ENCODE measurements around the gene EIF2AK3. TPM values are rescaled to one million over a fixed set of nuclear protein-coding genes. Genes with fewer than 3 reads are reported as not detected.

Gene EIF2AK3
- total RNA-seq, 1 donor: 31.5 TPM

DNA sequence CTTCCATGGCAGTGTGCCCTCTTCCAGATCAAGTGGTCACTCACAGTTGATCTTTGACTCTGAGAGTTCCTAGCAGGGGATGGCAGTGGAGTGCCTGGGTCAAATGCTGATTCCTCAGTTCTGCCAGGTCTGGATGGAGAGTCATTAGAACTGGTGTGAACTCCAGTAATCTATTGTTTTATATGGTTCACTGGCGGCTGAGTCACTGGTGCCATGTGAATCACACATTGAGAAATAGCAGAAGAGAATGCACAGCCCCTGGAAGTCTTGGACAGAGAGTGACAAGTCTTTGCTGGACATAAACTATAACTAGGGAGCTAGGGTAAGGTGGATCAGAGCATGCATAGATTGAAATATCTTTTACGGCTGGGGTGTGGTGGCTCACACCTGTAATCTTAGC is 86.9 kb downstream of the EIF2AK3 start:
- no peak overlapping the region for H3K4me3 ChIP-seq (ENCODE audit: low read depth, low read length)
- TF ChIP-seq, protein P1, sequence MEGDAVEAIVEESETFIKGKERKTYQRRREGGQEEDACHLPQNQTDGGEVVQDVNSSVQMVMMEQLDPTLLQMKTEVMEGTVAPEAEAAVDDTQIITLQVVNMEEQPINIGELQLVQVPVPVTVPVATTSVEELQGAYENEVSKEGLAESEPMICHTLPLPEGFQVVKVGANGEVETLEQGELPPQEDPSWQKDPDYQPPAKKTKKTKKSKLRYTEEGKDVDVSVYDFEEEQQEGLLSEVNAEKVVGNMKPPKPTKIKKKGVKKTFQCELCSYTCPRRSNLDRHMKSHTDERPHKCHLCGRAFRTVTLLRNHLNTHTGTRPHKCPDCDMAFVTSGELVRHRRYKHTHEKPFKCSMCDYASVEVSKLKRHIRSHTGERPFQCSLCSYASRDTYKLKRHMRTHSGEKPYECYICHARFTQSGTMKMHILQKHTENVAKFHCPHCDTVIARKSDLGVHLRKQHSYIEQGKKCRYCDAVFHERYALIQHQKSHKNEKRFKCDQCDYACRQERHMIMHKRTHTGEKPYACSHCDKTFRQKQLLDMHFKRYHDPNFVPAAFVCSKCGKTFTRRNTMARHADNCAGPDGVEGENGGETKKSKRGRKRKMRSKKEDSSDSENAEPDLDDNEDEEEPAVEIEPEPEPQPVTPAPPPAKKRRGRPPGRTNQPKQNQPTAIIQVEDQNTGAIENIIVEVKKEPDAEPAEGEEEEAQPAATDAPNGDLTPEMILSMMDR (IDR thresholded peaks at IDR 0.05; ENCODE audit: insufficient read depth, low read length): no peak
- peak; percentile 69 for DNase-seq (ENCODE audit: low read depth)

DNA sequence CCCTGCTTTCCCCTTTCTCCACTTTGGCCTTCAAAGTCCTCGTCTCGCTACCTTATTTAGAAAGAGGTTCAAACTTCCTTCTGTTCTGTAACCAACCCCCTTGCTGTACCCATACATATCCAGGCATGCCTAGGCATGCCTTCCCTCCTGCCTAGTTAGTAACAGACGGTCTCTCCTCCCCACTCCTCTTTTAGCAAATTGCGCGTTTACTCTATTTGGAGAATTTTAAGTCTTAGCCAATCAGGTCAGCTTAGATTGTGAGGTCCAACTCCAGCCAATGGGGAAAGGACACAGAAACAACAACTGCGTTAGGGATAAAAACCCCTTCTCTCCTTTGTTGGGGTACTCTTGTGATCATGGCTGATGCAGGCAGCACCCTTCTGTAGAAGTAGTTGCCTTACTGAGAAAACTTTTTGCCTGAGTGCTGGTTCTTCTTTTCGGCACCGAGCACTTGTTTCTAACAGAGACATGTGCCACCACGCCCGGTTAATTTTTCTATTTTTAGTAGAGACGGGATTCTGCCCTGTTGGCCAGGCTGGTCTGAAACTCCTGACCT is 88.8 kb downstream of the EIF2AK3 start:
- H3K4me3 ChIP-seq (ENCODE audit: low read depth, low read length): no peak overlapping the region
- no peak for DNase-seq (ENCODE audit: low read depth)
- TF ChIP-seq, protein P1 (IDR thresholded peaks at IDR 0.05; ENCODE audit: insufficient read depth, low read length): no peak

GRCh38 chr2:88537640-88538039 is 89.6 kb downstream of the EIF2AK3 start:
- TF ChIP-seq, protein P1 (IDR thresholded peaks at IDR 0.05; ENCODE audit: insufficient read depth, low read length): no peak
- no peak for DNase-seq (ENCODE audit: low read depth)
- no peak overlapping the region for H3K4me3 ChIP-seq (ENCODE audit: low read depth, low read length)

DNA sequence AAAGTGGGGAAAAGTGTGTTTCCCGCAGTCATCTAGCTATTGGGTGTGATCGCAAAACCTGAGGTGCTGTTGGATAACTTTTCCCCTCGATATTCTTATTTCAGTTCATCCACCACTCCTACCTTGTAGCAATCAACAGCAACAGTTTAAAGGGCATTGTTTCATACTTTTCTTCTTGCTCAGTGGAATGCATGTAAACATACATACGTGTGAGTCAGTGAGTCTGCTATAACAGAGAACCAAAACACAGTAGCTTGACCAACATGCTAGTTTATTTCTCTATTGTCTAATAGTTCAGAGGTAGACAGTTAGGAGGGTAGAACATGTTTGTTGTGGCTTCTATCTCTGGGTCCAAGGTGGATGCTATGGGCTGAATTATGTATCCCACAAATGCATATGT is 97.2 kb downstream of the EIF2AK3 start:
- TF ChIP-seq, protein P1 (IDR thresholded peaks at IDR 0.05; ENCODE audit: insufficient read depth, low read length): no peak
- no peak overlapping the region for H3K4me3 ChIP-seq (ENCODE audit: low read depth, low read length)
- DNase-seq (ENCODE audit: low read depth): no peak

DNA sequence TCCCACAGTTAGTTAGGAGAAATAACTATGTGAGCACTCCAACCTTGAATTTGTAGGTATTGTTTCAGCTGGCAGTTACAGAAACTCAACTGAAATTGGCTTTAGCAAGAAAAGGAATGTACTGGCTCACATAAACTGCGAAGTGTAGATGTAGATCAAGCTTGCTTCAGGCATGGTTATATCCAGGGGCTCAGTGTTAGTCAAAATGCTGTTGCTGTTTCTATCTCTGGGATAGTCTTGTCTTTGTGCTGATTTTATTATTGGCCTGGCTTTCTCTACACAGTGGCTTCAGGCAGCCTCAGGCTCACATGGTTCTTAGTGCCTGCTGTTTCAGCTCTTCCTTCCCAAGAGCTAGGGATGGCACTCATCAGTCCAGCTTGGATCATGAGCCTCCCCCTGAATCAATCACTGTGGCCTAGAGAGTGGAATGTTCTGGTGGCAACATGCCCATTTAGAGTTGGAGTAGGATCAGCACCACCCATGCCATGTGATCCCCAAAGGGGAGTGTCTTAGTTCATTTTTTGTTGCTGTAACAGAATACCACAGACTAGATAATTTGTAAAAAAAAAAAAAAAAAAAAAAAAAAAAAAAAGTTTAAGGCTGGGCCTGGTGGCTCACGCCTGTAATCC is 105.7 kb downstream of the EIF2AK3 start:
- DNase-seq (ENCODE audit: low read depth): peak; percentile 18
- no peak overlapping the region for H3K4me3 ChIP-seq (ENCODE audit: low read depth, low read length)
- TF ChIP-seq, protein P1 (IDR thresholded peaks at IDR 0.05; ENCODE audit: insufficient read depth, low read length): no peak

DNA sequence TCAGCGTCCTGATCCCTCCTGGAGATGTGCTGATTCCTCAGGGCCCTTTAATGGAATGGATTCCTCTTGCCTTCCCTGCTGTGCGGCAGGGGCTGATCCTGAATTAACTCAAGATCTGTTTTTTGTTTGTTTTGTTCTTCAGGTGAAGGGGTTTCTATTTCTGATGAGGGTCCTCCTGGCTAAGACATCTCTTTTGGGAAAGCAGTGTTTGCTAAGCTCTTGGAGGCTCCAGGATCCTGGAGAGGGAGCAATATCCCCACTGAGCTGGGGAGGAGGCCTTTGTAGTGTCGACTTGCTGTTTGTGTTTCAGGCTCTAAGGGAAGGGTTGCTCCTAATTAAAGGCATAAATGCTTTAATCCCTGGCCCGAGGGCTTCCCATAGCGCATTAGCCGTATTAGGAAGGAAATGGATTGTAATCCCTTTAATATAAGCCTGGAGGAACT is 109.5 kb downstream of the EIF2AK3 start:
- TF ChIP-seq, protein P1 (IDR thresholded peaks at IDR 0.05; ENCODE audit: insufficient read depth, low read length): no peak
- no peak overlapping the region for H3K4me3 ChIP-seq (ENCODE audit: low read depth, low read length)
- DNase-seq (ENCODE audit: low read depth): no peak

Other genes starting within 250 kb of the EIF2AK3 start
- gene FOXI3, start 174.8 kb downstream of the EIF2AK3 start, total RNA-seq (ENCODE audit: low replicate concordance): not detected in 2 replicates
- gene RPIA, start 64.2 kb upstream of the EIF2AK3 start, total RNA-seq (ENCODE audit: low replicate concordance): 7.6 and 24.1 TPM in 2 replicates